Measurements from ENCODE around the gene RASSF10. TPM values are rescaled to one million over a fixed set of nuclear protein-coding genes. Genes with fewer than 3 reads are reported as not detected.

The RASSF10 gene
- total and polyA plus RNA-seq, 2 experiments from 2014 or later, result not detected

- H2AFZ ChIP-seq, result no peak overlapping the region
- no peaks in the 10 kb centered on the region for H3K36me3 ChIP-seq (ENCODE audit: low read depth)
- no peaks in the 10 kb centered on the region for H4K20me1 ChIP-seq (ENCODE audit: insufficient read depth)
- H3K4me2 ChIP-seq (ENCODE audit: unreplicated experiment), result no peak overlapping the region
- H3K4me3 ChIP-seq, result no peak overlapping the region
- WGBS, 2 experiments (ENCODE audit: low coverage in 1 of 2, low lambda C conversion rate in 2 of 2, missing lambda C conversion rate in 2 of 2), result 24 to 34% methylated on average over 2 of the region's 2 CpGs
- no peaks in the 10 kb centered on the region for H3F3A ChIP-seq (ENCODE audit: insufficient read depth)
- no peaks in the 10 kb centered on the region for H3K79me2 ChIP-seq (ENCODE audit: insufficient read depth)
- no peaks in the 10 kb centered on the region for H3K9me3 ChIP-seq (ENCODE audit: low read depth)
- no peaks in the 10 kb centered on the region for H3K4me1 ChIP-seq (ENCODE audit: insufficient read depth)
- no peak overlapping the region for H3K27ac ChIP-seq
- no peaks in the 10 kb centered on the region for H3K9me2 ChIP-seq (ENCODE audit: insufficient read depth)
- TF ChIP-seq EZH2 (IDR thresholded peaks at IDR 0.05; ENCODE audit: insufficient read depth, poor library complexity, severe bottlenecking) (no peak), EZH2phosphoT487 (IDR thresholded peaks at IDR 0.05; ENCODE audit: insufficient read depth, low read depth) (no peak)
- DNase-seq, result no peak
- peaks cover 13% of the 10 kb centered on the region for H3K27me3 ChIP-seq (replicated peaks; ENCODE audit: insufficient read depth)
- H3K9ac ChIP-seq, result no peak overlapping the region
- in situ Hi-C loops (cut with MboI), result no loop called here
Observed at GRCh38 chr11:12994476-12994875, 14.6 kb upstream of the RASSF10 start.

GRCh38 chr11:12995188-12995587 lies 13.9 kb upstream of the RASSF10 start:
- Histone ChIP-seq H4K20me1 (ENCODE audit: insufficient read depth) (no peaks in the 10 kb centered on the region), H3K9me2 (ENCODE audit: insufficient read depth) (no peaks in the 10 kb centered on the region), H3K4me3 (no peak overlapping the region), H3K4me2 (ENCODE audit: unreplicated experiment) (no peak overlapping the region), H3K27ac (no peak overlapping the region), H3F3A (ENCODE audit: insufficient read depth) (no peaks in the 10 kb centered on the region), H3K79me2 (ENCODE audit: insufficient read depth) (no peaks in the 10 kb centered on the region), H3K9ac (no peak overlapping the region), H2AFZ (0 out of 2 replicates have a peak overlapping the region, but pooled peaks have one; percentile 44), H3K9me3 (ENCODE audit: low read depth) (no peaks in the 10 kb centered on the region), H3K4me1 (ENCODE audit: insufficient read depth) (no peaks in the 10 kb centered on the region), H3K36me3 (ENCODE audit: low read depth) (no peaks in the 10 kb centered on the region), H3K27me3 (replicated peaks; ENCODE audit: insufficient read depth) (peaks cover 15% of the 10 kb centered on the region)
- peak; percentile 35 for DNase-seq
- in situ Hi-C loops (cut with MboI), result no loop called here
- no peak for TF ChIP-seq EZH2phosphoT487 (IDR thresholded peaks at IDR 0.05; ENCODE audit: insufficient read depth, low read depth)
- TF ChIP-seq EZH2 (IDR thresholded peaks at IDR 0.05; ENCODE audit: insufficient read depth, poor library complexity, severe bottlenecking), result no peak

- Histone ChIP-seq H3K9ac (no peak overlapping the region), H3K27ac (no peak overlapping the region), H3K36me3 (ENCODE audit: low read depth) (no peaks in the 10 kb centered on the region), H3K9me2 (ENCODE audit: insufficient read depth) (no peaks in the 10 kb centered on the region), H3K4me1 (ENCODE audit: insufficient read depth) (no peaks in the 10 kb centered on the region), H3F3A (ENCODE audit: insufficient read depth) (no peaks in the 10 kb centered on the region), H3K79me2 (ENCODE audit: insufficient read depth) (no peaks in the 10 kb centered on the region), H2AFZ (no peak overlapping the region), H3K9me3 (ENCODE audit: low read depth) (no peaks in the 10 kb centered on the region), H4K20me1 (ENCODE audit: insufficient read depth) (no peaks in the 10 kb centered on the region), H3K27me3 (replicated peaks; ENCODE audit: insufficient read depth) (peaks cover 15% of the 10 kb centered on the region), H3K4me3 (no peak overlapping the region), H3K4me2 (ENCODE audit: unreplicated experiment) (no peak overlapping the region)
- in situ Hi-C loops (cut with MboI), result no loop called here
- no peak for DNase-seq
- no peak for TF ChIP-seq EZH2 (IDR thresholded peaks at IDR 0.05; ENCODE audit: insufficient read depth, poor library complexity, severe bottlenecking)
- no peak for TF ChIP-seq EZH2phosphoT487 (IDR thresholded peaks at IDR 0.05; ENCODE audit: insufficient read depth, low read depth)
Observed at GRCh38 chr11:12995823-12996222, 13.3 kb upstream of the RASSF10 start.

- Histone ChIP-seq H3K27ac (no peak overlapping the region), H3K9ac (no peak overlapping the region), H3K4me2 (ENCODE audit: unreplicated experiment) (no peak overlapping the region), H3K4me3 (no peak overlapping the region), H3F3A (ENCODE audit: insufficient read depth) (no peaks in the 10 kb centered on the region), H3K36me3 (ENCODE audit: low read depth) (no peaks in the 10 kb centered on the region), H3K27me3 (replicated peaks; ENCODE audit: insufficient read depth) (peaks cover 21% of the 10 kb centered on the region), H3K4me1 (ENCODE audit: insufficient read depth) (no peaks in the 10 kb centered on the region), H3K9me2 (ENCODE audit: insufficient read depth) (no peaks in the 10 kb centered on the region), H4K20me1 (ENCODE audit: insufficient read depth) (no peaks in the 10 kb centered on the region), H3K9me3 (ENCODE audit: low read depth) (no peaks in the 10 kb centered on the region), H2AFZ (no peak overlapping the region), H3K79me2 (ENCODE audit: insufficient read depth) (no peaks in the 10 kb centered on the region)
- no peak for TF ChIP-seq EZH2 (IDR thresholded peaks at IDR 0.05; ENCODE audit: insufficient read depth, poor library complexity, severe bottlenecking)
- no peak for TF ChIP-seq EZH2phosphoT487 (IDR thresholded peaks at IDR 0.05; ENCODE audit: insufficient read depth, low read depth)
- whole genome bisulfite sequencing, 2 experiments (ENCODE audit: low coverage in 1 of 2, low lambda C conversion rate in 2 of 2, missing lambda C conversion rate in 2 of 2), result 63% methylated on average over 1 of the region's 1 CpG
- in situ Hi-C loops (cut with MboI), result no loop called here
- DNase-seq, result no peak
Observed at GRCh38 chr11:12997168-12997567, 11.9 kb upstream of the RASSF10 start.

- no peak overlapping the region for H3K4me3 ChIP-seq
- no peak overlapping the region for H2AFZ ChIP-seq
- H3K27ac ChIP-seq, result no peak overlapping the region
- DNase-seq, result no peak
- H3K4me1 ChIP-seq (ENCODE audit: insufficient read depth), result no peaks in the 10 kb centered on the region
- no peaks in the 10 kb centered on the region for H3K79me2 ChIP-seq (ENCODE audit: insufficient read depth)
- H3K36me3 ChIP-seq (ENCODE audit: low read depth), result no peaks in the 10 kb centered on the region
- 73 to 81% methylated on average over 5 of the region's 5 CpGs for WGBS, 2 experiments (ENCODE audit: low coverage in 1 of 2, low lambda C conversion rate in 2 of 2, missing lambda C conversion rate in 2 of 2)
- no peaks in the 10 kb centered on the region for H3F3A ChIP-seq (ENCODE audit: insufficient read depth)
- no peak overlapping the region for H3K9ac ChIP-seq
- H3K27me3 ChIP-seq (replicated peaks; ENCODE audit: insufficient read depth), result peaks cover 22% of the 10 kb centered on the region
- no peaks in the 10 kb centered on the region for H3K9me3 ChIP-seq (ENCODE audit: low read depth)
- no peaks in the 10 kb centered on the region for H3K9me2 ChIP-seq (ENCODE audit: insufficient read depth)
- TF ChIP-seq EZH2phosphoT487 (IDR thresholded peaks at IDR 0.05; ENCODE audit: insufficient read depth, low read depth) (no peak), EZH2 (IDR thresholded peaks at IDR 0.05; ENCODE audit: insufficient read depth, poor library complexity, severe bottlenecking) (no peak)
- no peaks in the 10 kb centered on the region for H4K20me1 ChIP-seq (ENCODE audit: insufficient read depth)
- H3K4me2 ChIP-seq (ENCODE audit: unreplicated experiment), result no peak overlapping the region
- in situ Hi-C loops (cut with MboI), result no loop called here
Observed at GRCh38 chr11:12998336-12998735, 10.8 kb upstream of the RASSF10 start.

All from GM23248 (cell line).